HepG2 (cell line): ENCODE data around the gene TOMM22. TPM values are rescaled to one million over a fixed set of nuclear protein-coding genes. Genes with fewer than 3 reads are reported as not detected.
A peak's percentile ranks its signal among the peaks of the same experiment; 100 is the strongest.

Experiments
- AKNA ChIP-seq: sonication (generic); formaldehyde crosslinking; IDR thresholded peaks from 2 replicates; pipeline ENCODE4 v1.4.0; 2020; ENCODE audit warnings: missing genetic modification reagents, borderline replicate concordance
- HNRNPUL1 ChIP-seq: fragments of 200-400 bp; formaldehyde crosslinking; IDR thresholded peaks from 2 replicates; pipeline ENCODE4 v1.6.1; 2017; ENCODE audit warnings: low read depth, mild to moderate bottlenecking, low read length, moderate library complexity
- JUNB ChIP-seq: sonication (generic); formaldehyde crosslinking; IDR thresholded peaks from 2 replicates; pipeline ENCODE4 v1.8.0; 2022; ENCODE audit warnings: missing genetic modification reagents, mild to moderate bottlenecking, borderline replicate concordance
- KDM2A ChIP-seq: sonication (generic); formaldehyde crosslinking; IDR thresholded peaks from 2 replicates; pipeline ENCODE4 v1.4.0; 2020; ENCODE audit warnings: low read depth, missing genetic modification reagents, borderline replicate concordance
- MTA1 ChIP-seq: sonication (generic); formaldehyde crosslinking; IDR thresholded peaks from 2 replicates; pipeline ENCODE4 v1.4.0; 2020; ENCODE audit warnings: missing genetic modification reagents, mild to moderate bottlenecking, borderline replicate concordance
- SCMH1 ChIP-seq: sonication (generic); formaldehyde crosslinking; IDR thresholded peaks from 2 replicates; pipeline ENCODE4 v1.9.0; 2021; ENCODE audit warnings: missing genetic modification reagents, mild to moderate bottlenecking, borderline replicate concordance
- TAF1 ChIP-seq: sonication (generic); formaldehyde crosslinking; IDR thresholded peaks from 2 replicates; pipeline ENCODE4 v1.4.0; 2020; ENCODE audit warnings: missing genetic modification reagents
- ZFP1 ChIP-seq: IDR thresholded peaks from 2 replicates; pipeline ENCODE4 v1.6.1; 2016
- ZNF3 ChIP-seq: IDR thresholded peaks from 2 replicates; pipeline ENCODE4 v1.7.0; 2017; ENCODE audit warnings: inconsistent platforms
- ZNF777 ChIP-seq: sonication (generic); formaldehyde crosslinking; IDR thresholded peaks from 2 replicates; pipeline ENCODE4 v1.4.0; 2020; ENCODE audit warnings: missing genetic modification reagents
- polyA plus RNA-seq, 8 experiments: library from polyadenylated mRNA; depleted of rRNA in 3 of 8; stranded (reverse) in 7 of 8; unstranded in 1 of 8; fragments of >200 nt; fragmentation: Illumina TruSeq in 4 of 8; extraction: Trizol in 4 of 8; gene quantifications; 2 replicates each; pipeline versions ENCODE4 v1.2.1 to v1.2.3, GENCODE V29; 2011 to 2016; ENCODE audit warnings: low read depth in 4 of 8, missing spikeins in 1 of 8, mixed read lengths in 1 of 8; ENCODE audit not compliant: insufficient read depth in 1 of 8
- total RNA-seq, 5 experiments: library from RNA; depleted of rRNA; stranded (reverse); fragments of >200 nt; fragmentation: Illumina TruSeq; extraction: Trizol; gene quantifications; 2 replicates each; pipeline ENCODE4 v1.2.3, GENCODE V29; 2016; ENCODE audit warnings: low read depth in 1 of 5
- TF ChIP-seq, protein P1 (sequence below): sonication (generic); formaldehyde crosslinking; IDR thresholded peaks from 2 replicates; pipeline ENCODE4 v1.9.0; 2021; ENCODE audit warnings: mild to moderate bottlenecking, missing genetic modification reagents
- TF ChIP-seq, protein P2 (sequence below): sonication (generic); formaldehyde crosslinking; IDR thresholded peaks from 2 replicates; pipeline ENCODE4 v1.5.0; 2020; ENCODE audit warnings: missing genetic modification reagents
- TF ChIP-seq, protein P3 (sequence below): sonication (generic); formaldehyde crosslinking; IDR thresholded peaks from 2 replicates; pipeline ENCODE4 v1.5.0; 2020; ENCODE audit warnings: mild to moderate bottlenecking, missing genetic modification reagents

The TOMM22 gene
- total and polyA plus RNA-seq, 2 of the 13 experiments (the other 11 are each of a cell fraction or from before 2014, with no cell fraction given): 46.9 to 118 TPM

DNA sequence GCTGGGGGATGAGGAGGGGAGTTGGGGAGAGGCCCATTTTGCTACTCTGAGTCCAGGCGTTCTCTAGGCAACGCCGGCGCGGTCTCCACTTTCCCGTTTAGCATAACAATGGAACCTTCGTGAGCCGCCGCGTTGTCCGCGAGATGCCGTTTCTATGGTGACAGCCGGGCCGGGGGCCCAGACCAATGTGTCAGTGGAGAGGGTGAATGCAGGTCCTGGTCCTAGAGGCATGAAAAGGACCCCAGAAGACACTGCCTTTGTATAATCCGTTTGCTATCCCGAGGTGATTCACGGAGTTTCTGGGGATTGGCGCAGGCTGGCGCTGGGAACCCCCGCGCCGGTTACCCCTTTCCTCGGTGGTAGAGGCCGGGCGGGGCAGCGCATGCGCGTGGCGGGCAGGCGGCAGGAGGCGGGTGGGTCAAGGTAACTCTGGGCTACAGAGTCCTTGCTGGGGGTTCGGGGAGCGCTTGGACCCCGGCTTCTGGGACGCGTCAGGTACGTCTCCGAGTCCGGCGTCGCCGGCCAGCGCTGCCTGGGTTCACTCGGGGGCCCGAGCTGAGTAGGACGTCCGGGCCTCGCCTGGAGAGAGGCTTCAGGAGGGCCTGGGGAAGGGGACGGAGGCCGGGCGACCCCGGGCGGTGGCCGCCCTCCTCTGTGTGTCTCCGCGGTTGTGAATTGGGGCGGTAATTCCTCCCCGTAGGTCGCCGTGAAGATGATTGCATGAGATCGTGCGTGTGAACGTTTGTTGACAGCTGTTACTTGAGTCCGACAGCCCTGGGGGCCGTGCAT, 25.3 kb upstream of the TOMM22 start, which contains the start of the genes CBY1 and FAM227A (continued):
- TF ChIP-seq MTA1: no peak
- TF ChIP-seq ZNF777 (CRISPR knock-in tag): no peak
- TF ChIP-seq, protein P1, sequence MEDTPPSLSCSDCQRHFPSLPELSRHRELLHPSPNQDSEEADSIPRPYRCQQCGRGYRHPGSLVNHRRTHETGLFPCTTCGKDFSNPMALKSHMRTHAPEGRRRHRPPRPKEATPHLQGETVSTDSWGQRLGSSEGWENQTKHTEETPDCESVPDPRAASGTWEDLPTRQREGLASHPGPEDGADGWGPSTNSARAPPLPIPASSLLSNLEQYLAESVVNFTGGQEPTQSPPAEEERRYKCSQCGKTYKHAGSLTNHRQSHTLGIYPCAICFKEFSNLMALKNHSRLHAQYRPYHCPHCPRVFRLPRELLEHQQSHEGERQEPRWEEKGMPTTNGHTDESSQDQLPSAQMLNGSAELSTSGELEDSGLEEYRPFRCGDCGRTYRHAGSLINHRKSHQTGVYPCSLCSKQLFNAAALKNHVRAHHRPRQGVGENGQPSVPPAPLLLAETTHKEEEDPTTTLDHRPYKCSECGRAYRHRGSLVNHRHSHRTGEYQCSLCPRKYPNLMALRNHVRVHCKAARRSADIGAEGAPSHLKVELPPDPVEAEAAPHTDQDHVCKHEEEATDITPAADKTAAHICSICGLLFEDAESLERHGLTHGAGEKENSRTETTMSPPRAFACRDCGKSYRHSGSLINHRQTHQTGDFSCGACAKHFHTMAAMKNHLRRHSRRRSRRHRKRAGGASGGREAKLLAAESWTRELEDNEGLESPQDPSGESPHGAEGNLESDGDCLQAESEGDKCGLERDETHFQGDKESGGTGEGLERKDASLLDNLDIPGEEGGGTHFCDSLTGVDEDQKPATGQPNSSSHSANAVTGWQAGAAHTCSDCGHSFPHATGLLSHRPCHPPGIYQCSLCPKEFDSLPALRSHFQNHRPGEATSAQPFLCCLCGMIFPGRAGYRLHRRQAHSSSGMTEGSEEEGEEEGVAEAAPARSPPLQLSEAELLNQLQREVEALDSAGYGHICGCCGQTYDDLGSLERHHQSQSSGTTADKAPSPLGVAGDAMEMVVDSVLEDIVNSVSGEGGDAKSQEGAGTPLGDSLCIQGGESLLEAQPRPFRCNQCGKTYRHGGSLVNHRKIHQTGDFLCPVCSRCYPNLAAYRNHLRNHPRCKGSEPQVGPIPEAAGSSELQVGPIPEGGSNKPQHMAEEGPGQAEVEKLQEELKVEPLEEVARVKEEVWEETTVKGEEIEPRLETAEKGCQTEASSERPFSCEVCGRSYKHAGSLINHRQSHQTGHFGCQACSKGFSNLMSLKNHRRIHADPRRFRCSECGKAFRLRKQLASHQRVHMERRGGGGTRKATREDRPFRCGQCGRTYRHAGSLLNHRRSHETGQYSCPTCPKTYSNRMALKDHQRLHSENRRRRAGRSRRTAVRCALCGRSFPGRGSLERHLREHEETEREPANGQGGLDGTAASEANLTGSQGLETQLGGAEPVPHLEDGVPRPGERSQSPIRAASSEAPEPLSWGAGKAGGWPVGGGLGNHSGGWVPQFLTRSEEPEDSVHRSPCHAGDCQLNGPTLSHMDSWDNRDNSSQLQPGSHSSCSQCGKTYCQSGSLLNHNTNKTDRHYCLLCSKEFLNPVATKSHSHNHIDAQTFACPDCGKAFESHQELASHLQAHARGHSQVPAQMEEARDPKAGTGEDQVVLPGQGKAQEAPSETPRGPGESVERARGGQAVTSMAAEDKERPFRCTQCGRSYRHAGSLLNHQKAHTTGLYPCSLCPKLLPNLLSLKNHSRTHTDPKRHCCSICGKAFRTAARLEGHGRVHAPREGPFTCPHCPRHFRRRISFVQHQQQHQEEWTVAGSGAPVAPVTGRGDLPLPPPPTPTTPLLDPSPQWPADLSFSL (CRISPR knock-in tag): no peak
- TF ChIP-seq HNRNPUL1: no peak
- TF ChIP-seq, protein P2, sequence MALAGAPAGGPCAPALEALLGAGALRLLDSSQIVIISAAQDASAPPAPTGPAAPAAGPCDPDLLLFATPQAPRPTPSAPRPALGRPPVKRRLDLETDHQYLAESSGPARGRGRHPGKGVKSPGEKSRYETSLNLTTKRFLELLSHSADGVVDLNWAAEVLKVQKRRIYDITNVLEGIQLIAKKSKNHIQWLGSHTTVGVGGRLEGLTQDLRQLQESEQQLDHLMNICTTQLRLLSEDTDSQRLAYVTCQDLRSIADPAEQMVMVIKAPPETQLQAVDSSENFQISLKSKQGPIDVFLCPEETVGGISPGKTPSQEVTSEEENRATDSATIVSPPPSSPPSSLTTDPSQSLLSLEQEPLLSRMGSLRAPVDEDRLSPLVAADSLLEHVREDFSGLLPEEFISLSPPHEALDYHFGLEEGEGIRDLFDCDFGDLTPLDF (CRISPR knock-in tag): no peak
- TF ChIP-seq TAF1 (CRISPR knock-in tag): peak; percentile 67; the same call in 1 of the 2 replicates
- no peak for TF ChIP-seq SCMH1
- no peak for TF ChIP-seq ZNF3 (CRISPR knock-in tag)
- TF ChIP-seq, protein P3, sequence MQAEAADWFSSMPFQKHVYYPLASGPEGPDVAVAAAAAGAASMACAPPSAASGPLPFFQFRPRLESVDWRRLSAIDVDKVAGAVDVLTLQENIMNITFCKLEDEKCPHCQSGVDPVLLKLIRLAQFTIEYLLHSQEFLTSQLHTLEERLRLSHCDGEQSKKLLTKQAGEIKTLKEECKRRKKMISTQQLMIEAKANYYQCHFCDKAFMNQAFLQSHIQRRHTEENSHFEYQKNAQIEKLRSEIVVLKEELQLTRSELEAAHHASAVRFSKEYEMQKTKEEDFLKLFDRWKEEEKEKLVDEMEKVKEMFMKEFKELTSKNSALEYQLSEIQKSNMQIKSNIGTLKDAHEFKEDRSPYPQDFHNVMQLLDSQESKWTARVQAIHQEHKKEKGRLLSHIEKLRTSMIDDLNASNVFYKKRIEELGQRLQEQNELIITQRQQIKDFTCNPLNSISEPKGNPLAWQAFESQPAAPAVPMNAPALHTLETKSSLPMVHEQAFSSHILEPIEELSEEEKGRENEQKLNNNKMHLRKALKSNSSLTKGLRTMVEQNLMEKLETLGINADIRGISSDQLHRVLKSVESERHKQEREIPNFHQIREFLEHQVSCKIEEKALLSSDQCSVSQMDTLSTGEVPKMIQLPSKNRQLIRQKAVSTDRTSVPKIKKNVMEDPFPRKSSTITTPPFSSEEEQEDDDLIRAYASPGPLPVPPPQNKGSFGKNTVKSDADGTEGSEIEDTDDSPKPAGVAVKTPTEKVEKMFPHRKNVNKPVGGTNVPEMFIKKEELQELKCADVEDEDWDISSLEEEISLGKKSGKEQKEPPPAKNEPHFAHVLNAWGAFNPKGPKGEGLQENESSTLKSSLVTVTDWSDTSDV: 0 out of 2 replicates have a peak, but pooled peaks have one; percentile 77
- no peak for TF ChIP-seq JUNB
- peak; percentile 72; the same call in 1 of the 2 replicates for TF ChIP-seq KDM2A (CRISPR knock-in tag)
- no peak for TF ChIP-seq AKNA (CRISPR knock-in tag)
- TF ChIP-seq ZFP1 (CRISPR knock-in tag): no peak
